Measurements from ENCODE around the gene CMIP. TPM values are rescaled to one million over a fixed set of nuclear protein-coding genes. Genes with fewer than 3 reads are reported as not detected.

Gene CMIP
- total RNA-seq, 1 experiment from 2014 or later = 48.2 TPM

- Histone ChIP-seq H3K79me1 (ENCODE audit: insufficient read depth, low read depth, low read length, poor library complexity, severe bottlenecking) (peaks cover 6% of the 10 kb centered on the region), H2BK12ac (ENCODE audit: insufficient read length, low read depth, low read length) (no peak overlapping the region), H3K4ac (ENCODE audit: low read depth, low read length) (no peak overlapping the region), H3K27me3 (ENCODE audit: insufficient read depth, low read length) (no peaks in the 10 kb centered on the region), H3K9ac (ENCODE audit: extremely low read depth, insufficient read length, low read length) (no peak overlapping the region), H2BK120ac (ENCODE audit: low read depth, low read length, poor library complexity, severe bottlenecking) (no peak overlapping the region), H2AFZ (ENCODE audit: low read length) (no peak overlapping the region), H4K91ac (ENCODE audit: insufficient read length, low read depth, low read length) (no peak overlapping the region), H3K56ac (ENCODE audit: insufficient read length, low read depth, low read length) (no peak overlapping the region), H3K79me2 (ENCODE audit: insufficient read depth, low read length) (peaks cover 39% of the 10 kb centered on the region; the same call in 1 of the 2 replicates), H3K27ac (ENCODE audit: insufficient read length, low read depth, low read length) (no peak overlapping the region), H3K23me2 (ENCODE audit: insufficient read length, low read depth, low read length, poor library complexity, severe bottlenecking) (no peaks in the 10 kb centered on the region), H4K5ac (ENCODE audit: insufficient read length, low read depth, low read length) (no peak overlapping the region), H3K23ac (ENCODE audit: insufficient read length, low read depth, low read length) (no peak overlapping the region), H4K20me1 (ENCODE audit: control insufficient read depth, insufficient read depth, insufficient read length) (peaks cover 2% of the 10 kb centered on the region), H2AK5ac (ENCODE audit: insufficient read length, low read length) (no peak overlapping the region), H2BK5ac (ENCODE audit: insufficient read length, low read length) (no peak overlapping the region), H2BK15ac (ENCODE audit: low read depth, low read length) (no peak overlapping the region), H3K18ac (ENCODE audit: insufficient read length, low read depth, low read length) (no peak overlapping the region), H2BK20ac (ENCODE audit: low read depth, low read length, poor library complexity, severe bottlenecking) (no peak overlapping the region), H4K8ac (replicated peaks; ENCODE audit: insufficient read length, low read depth, low read length) (no peak overlapping the region), H3K4me1 (ENCODE audit: insufficient read depth, low read length) (peaks cover 3% of the 10 kb centered on the region; the same call in 1 of the 2 replicates), H3K9me3 (ENCODE audit: control insufficient read depth, low read depth, low read length) (no peaks in the 10 kb centered on the region), H3T11ph (ENCODE audit: low read length) (no peak overlapping the region), H3K14ac (ENCODE audit: insufficient read depth, low read length) (no peak overlapping the region; the same call in 1 of the 2 replicates), H3K4me2 (ENCODE audit: insufficient read depth, insufficient read length, low read length) (no peak overlapping the region)
- H3K4me3 Mint-ChIP-seq = no peak overlapping the region
- WGBS (ENCODE audit: extremely low coverage, insufficient read length, low lambda C conversion rate) = no CpG with 5 or more reads among the region's 16 CpGs
- no peaks in the 10 kb centered on the region for H3K27me3 Mint-ChIP-seq (ENCODE audit: low read depth)
- no peak for DNase-seq
- H3K27ac Mint-ChIP-seq = peak overlapping the region in 2 of 3 experiments; percentile 65 to 72; a peak in 4 of 7 replicates
- no peaks in the 10 kb centered on the region for H3K9me3 Mint-ChIP-seq
- TF ChIP-seq CTCF (conservative IDR thresholded peaks at IDR 0.05) = no peak
- H3K4me1 Mint-ChIP-seq = peaks cover 24 to 28% of the 10 kb centered on the region in 2 experiments
- H3K36me3 Mint-ChIP-seq (ENCODE audit: insufficient read depth in 1 of 3, low read depth in 3 of 3) = peaks cover 5 to 17% (median 15%) of the 10 kb centered on the region in 3 experiments
Measured at GRCh38 chr16:81463296-81463890, 18.8 kb downstream of the CMIP start.

Data from H9 (cell line).